H9 (cell line): ENCODE results near the gene ACTA1. TPM values are rescaled to one million over a fixed set of nuclear protein-coding genes. Genes with fewer than 3 reads are reported as not detected.

Experiments used
- DNase-seq: peaks from one replicate; pipeline ENCODE4 v3.0.0-alpha.2; 2017
- H2AFZ ChIP-seq: one replicate; pipeline ENCODE4 v1.6.1; 2013; ENCODE audit warnings: mild to moderate bottlenecking, low read length, control low read depth, moderate library complexity
- H2AK5ac ChIP-seq: 2 replicates; pipeline ENCODE4 v1.6.1; 2013; ENCODE audit warnings: low read length, control low read depth, mixed read lengths; ENCODE audit not compliant: insufficient read length
- H2BK120ac ChIP-seq: one replicate; pipeline ENCODE4 v1.6.1; 2013; ENCODE audit warnings: low read depth, mild to moderate bottlenecking, low read length, control low read depth, inconsistent platforms; ENCODE audit not compliant: poor library complexity, severe bottlenecking
- H2BK12ac ChIP-seq: 2 replicates; pipeline ENCODE4 v1.6.1; 2013; ENCODE audit warnings: low read length, control low read depth, mixed read lengths, low read depth; ENCODE audit not compliant: insufficient read length
- H2BK15ac ChIP-seq: 2 replicates; pipeline ENCODE4 v1.6.1; 2013; ENCODE audit warnings: low read depth, low read length, control low read depth
- H2BK20ac ChIP-seq: one replicate; pipeline ENCODE4 v1.6.1; 2013; ENCODE audit warnings: low read depth, mild to moderate bottlenecking, low read length, control low read depth, inconsistent platforms; ENCODE audit not compliant: poor library complexity, severe bottlenecking
- H2BK5ac ChIP-seq: 2 replicates; pipeline ENCODE4 v1.6.1; 2013; ENCODE audit warnings: low read length, control low read depth, mixed read lengths; ENCODE audit not compliant: insufficient read length
- H3K14ac ChIP-seq: 2 replicates; pipeline ENCODE4 v1.6.1; 2013; ENCODE audit warnings: low read length, control low read depth; ENCODE audit not compliant: insufficient read depth
- H3K18ac ChIP-seq: 2 replicates; pipeline ENCODE4 v1.6.1; 2013; ENCODE audit warnings: low read depth, mild to moderate bottlenecking, mixed read lengths, low read length, control low read depth; ENCODE audit not compliant: insufficient read length
- H3K23ac ChIP-seq: 2 replicates; pipeline ENCODE4 v1.6.1; 2013; ENCODE audit warnings: low read length, control low read depth, mixed read lengths, low read depth; ENCODE audit not compliant: insufficient read length
- H3K23me2 ChIP-seq: 2 replicates; pipeline ENCODE4 v1.6.1; 2013; ENCODE audit warnings: low read depth, mild to moderate bottlenecking, mixed read lengths, low read length, control low read depth; ENCODE audit not compliant: insufficient read length, poor library complexity, severe bottlenecking
- H3K27ac ChIP-seq: 2 replicates; pipeline ENCODE4 v1.5.1; 2013; ENCODE audit warnings: low read length, control low read depth, mixed read lengths, low read depth; ENCODE audit not compliant: insufficient read length
- H3K27me3 ChIP-seq: 2 replicates; pipeline ENCODE4 v1.6.1; 2013; ENCODE audit warnings: low read length, control low read depth, inconsistent platforms; ENCODE audit not compliant: insufficient read depth
- H3K4ac ChIP-seq: 2 replicates; pipeline ENCODE4 v1.6.1; 2013; ENCODE audit warnings: low read depth, mild to moderate bottlenecking, control low read depth, inconsistent platforms, low read length, moderate library complexity
- H3K4me1 ChIP-seq: 2 replicates; pipeline ENCODE4 v1.6.1; 2013; ENCODE audit warnings: low read length, control low read depth, inconsistent platforms; ENCODE audit not compliant: insufficient read depth
- H3K4me2 ChIP-seq: 2 replicates; pipeline ENCODE4 v1.6.1; 2013; ENCODE audit warnings: low read length, control low read depth, mixed read lengths; ENCODE audit not compliant: insufficient read length, insufficient read depth
- H3K56ac ChIP-seq: 2 replicates; pipeline ENCODE4 v1.6.1; 2013; ENCODE audit warnings: low read depth, mild to moderate bottlenecking, mixed read lengths, low read length, control low read depth; ENCODE audit not compliant: insufficient read length
- H3K79me1 ChIP-seq: 2 replicates; pipeline ENCODE4 v1.6.1; 2013; ENCODE audit warnings: low read depth, mild to moderate bottlenecking, moderate library complexity, low read length, control low read depth, inconsistent platforms; ENCODE audit not compliant: insufficient read depth, poor library complexity, severe bottlenecking
- H3K79me2 ChIP-seq: 2 replicates; pipeline ENCODE4 v1.6.1; 2013; ENCODE audit warnings: low read length, control low read depth, inconsistent platforms; ENCODE audit not compliant: insufficient read depth
- H3K9ac ChIP-seq: 2 replicates; pipeline ENCODE4 v1.6.1; 2013; ENCODE audit warnings: low read length, control low read depth, mixed read lengths; ENCODE audit not compliant: insufficient read length; ENCODE audit errors: extremely low read depth
- H3K9me3 ChIP-seq: one replicate; pipeline ENCODE4 v1.6.1; 2013; ENCODE audit warnings: low read depth, low read length, inconsistent platforms; ENCODE audit not compliant: control insufficient read depth
- H3T11ph ChIP-seq: one replicate; pipeline ENCODE4 v1.6.1; 2013; ENCODE audit warnings: mild to moderate bottlenecking, low read length, control low read depth, inconsistent platforms
- H4K20me1 ChIP-seq: one replicate; pipeline ENCODE4 v1.6.1; 2013; ENCODE audit not compliant: control insufficient read depth, insufficient read length, insufficient read depth
- H4K5ac ChIP-seq: 2 replicates; pipeline ENCODE4 v1.6.1; 2013; ENCODE audit warnings: low read depth, mild to moderate bottlenecking, mixed read lengths, low read length, control low read depth; ENCODE audit not compliant: insufficient read length
- H4K8ac ChIP-seq: replicated peaks from 2 replicates; pipeline ENCODE4 v1.6.1; 2013; ENCODE audit warnings: low read length, control low read depth, mixed read lengths, low read depth; ENCODE audit not compliant: insufficient read length
- H4K91ac ChIP-seq: 2 replicates; pipeline ENCODE4 v1.6.1; 2013; ENCODE audit warnings: low read depth, mild to moderate bottlenecking, moderate library complexity, mixed read lengths, low read length, control low read depth; ENCODE audit not compliant: insufficient read length
- H3K27ac Mint-ChIP-seq, 3 experiments: 2 replicates in 2 of 3; 3 replicates in 1 of 3; pipeline ENCODE4 v1.8.0; 2020 to 2021; ENCODE audit warnings: mixed read lengths in 3 of 3, mild to moderate bottlenecking in 1 of 3, moderate library complexity in 1 of 3
- H3K27me3 Mint-ChIP-seq: 2 replicates; pipeline ENCODE4 v1.8.0; 2021; ENCODE audit warnings: low read depth, mild to moderate bottlenecking, moderate library complexity, mixed read lengths
- H3K36me3 Mint-ChIP-seq, 3 experiments: 2 replicates in 2 of 3; 3 replicates in 1 of 3; pipeline ENCODE4 v1.8.0; 2020 to 2021; ENCODE audit warnings: low read depth in 3 of 3, mixed read lengths in 3 of 3; ENCODE audit not compliant: insufficient read depth in 1 of 3
- H3K4me1 Mint-ChIP-seq, 2 experiments: 2 replicates each; pipeline ENCODE4 v1.8.0; 2020; ENCODE audit warnings: mixed read lengths in 2 of 2
- H3K4me3 Mint-ChIP-seq, 2 experiments: 2 replicates in 1 of 2; 3 replicates in 1 of 2; pipeline ENCODE4 v1.8.0; 2020 to 2021; ENCODE audit warnings: mild to moderate bottlenecking in 2 of 2, mixed read lengths in 2 of 2, moderate library complexity in 1 of 2
- H3K9me3 Mint-ChIP-seq, 2 experiments: 2 replicates in 1 of 2; 3 replicates in 1 of 2; pipeline ENCODE4 v1.8.0; 2020; ENCODE audit warnings: mild to moderate bottlenecking in 2 of 2, mixed read lengths in 2 of 2, moderate library complexity in 1 of 2
- CTCF ChIP-seq: fragments of 200-600 bp; sonication (generic); conservative IDR thresholded peaks from 3 replicates; pipeline ENCODE4 v1.8.0; 2021; ENCODE audit warnings: antibody characterized with exemption, mild to moderate bottlenecking
- WGBS: extraction: QIAGEN DNeasy Blood & Tissue Kit; methylation state at CpG from one replicate; pipeline ENCODE4 v1.1.7; 2013; ENCODE audit warnings: missing lambda C conversion rate, low lambda C conversion rate, mixed read lengths; ENCODE audit not compliant: insufficient read length; ENCODE audit errors: extremely low coverage; 5-methylcytosine and 5-hydroxymethylcytosine counted together
- total RNA-seq: library from RNA; stranded (reverse); gene quantifications from 2 replicates; pipeline ENCODE4 v1.2.1, GENCODE V29; 2021

Gene ACTA1
- total RNA-seq, 1 experiment from 2014 or later: 48.5 TPM

- Histone ChIP-seq H3K79me2 (no peaks in the 10 kb centered on the region), H3K4ac (no peak overlapping the region), H3K9ac (no peak overlapping the region), H3K14ac (no peak overlapping the region), H4K8ac (no peak overlapping the region), H2BK12ac (no peak overlapping the region), H3K9me3 (no peaks in the 10 kb centered on the region), H4K5ac (no peak overlapping the region), H3K27me3 (no peaks in the 10 kb centered on the region), H3K18ac (no peak overlapping the region), H3K56ac (no peak overlapping the region), H3K4me1 (no peaks in the 10 kb centered on the region), H3K23ac (no peak overlapping the region), H4K20me1 (no peaks in the 10 kb centered on the region), H2BK20ac (no peak overlapping the region), H2BK120ac (no peak overlapping the region), H3K23me2 (no peaks in the 10 kb centered on the region), H2AFZ (no peak overlapping the region), H3T11ph (no peak overlapping the region), H2BK15ac (no peak overlapping the region), H2BK5ac (no peak overlapping the region), H3K27ac (no peak overlapping the region), H3K4me2 (no peak overlapping the region), H3K79me1 (no peaks in the 10 kb centered on the region), H4K91ac (no peak overlapping the region), H2AK5ac (no peak overlapping the region)
- Mint-ChIP-seq H3K27ac (peak overlapping the region in 1 of 3 experiments; percentile 49; a peak in 1 of 7 replicates), H3K27me3 (no peaks in the 10 kb centered on the region), H3K36me3 (peaks cover 12 to 68% (median 38%) of the 10 kb centered on the region in 3 experiments; a peak in 6 of 7 replicates), H3K4me1 (peaks cover 0 to 2% of the 10 kb centered on the region in 2 experiments; a peak in 1 of 4 replicates), H3K9me3 (no peaks in the 10 kb centered on the region), H3K4me3 (no peak overlapping the region)
- no peak for TF ChIP-seq CTCF
- no peak for DNase-seq
- no CpG with 5 or more reads among the region's 4 CpGs for WGBS
Observed at GRCh38 chr1:229445828-229446227, 11.9 kb upstream of the ACTA1 start.
